Measurements from ENCODE around the gene MDFI. TPM values are rescaled to one million over a fixed set of nuclear protein-coding genes. Genes with fewer than 3 reads are reported as not detected.

MDFI gene
- total RNA-seq, 1 donor from 2014 or later = not detected

GRCh38 chr6:41697861-41698781 lies 59.9 kb downstream of the MDFI start:
- Mint-ChIP-seq H3K27me3 (ENCODE audit: low read depth) (no peaks in the 10 kb centered on the region), H3K4me1 (ENCODE audit: low read depth) (no peaks in the 10 kb centered on the region), H3K27ac (no peak overlapping the region), H3K36me3 (ENCODE audit: low read depth) (no peaks in the 10 kb centered on the region), H3K4me3 (ENCODE audit: low read depth) (no peak overlapping the region), H3K9me3 (no peaks in the 10 kb centered on the region)
- intact Hi-C loops (cut with micrococcal nuclease) = no loop called here
- no peak for DNase-seq (ENCODE audit: low spot score)

- Mint-ChIP-seq H3K27ac (no peak overlapping the region), H3K4me3 (ENCODE audit: low read depth) (no peak overlapping the region), H3K9me3 (no peaks in the 10 kb centered on the region), H3K4me1 (ENCODE audit: low read depth) (no peaks in the 10 kb centered on the region), H3K27me3 (ENCODE audit: low read depth) (no peaks in the 10 kb centered on the region), H3K36me3 (ENCODE audit: low read depth) (no peaks in the 10 kb centered on the region)
- intact Hi-C loops (cut with micrococcal nuclease) = no loop called here
- no peak for DNase-seq (ENCODE audit: low spot score)
Measured at GRCh38 chr6:41699063-41699462, 60.8 kb downstream of the MDFI start.

- no peaks in the 10 kb centered on the region for H3K36me3 Mint-ChIP-seq (ENCODE audit: low read depth)
- H3K27ac Mint-ChIP-seq = no peak overlapping the region
- no peak overlapping the region for H3K4me3 Mint-ChIP-seq (ENCODE audit: low read depth)
- intact Hi-C loops (cut with micrococcal nuclease) = loop anchor here (10.0 kb wide), 1 partner anchor 74 kb away; the partner anchor contains the start of gene FRS3
- H3K9me3 Mint-ChIP-seq = no peaks in the 10 kb centered on the region
- no peak for DNase-seq (ENCODE audit: low spot score)
- H3K4me1 Mint-ChIP-seq (ENCODE audit: low read depth) = no peaks in the 10 kb centered on the region
- H3K27me3 Mint-ChIP-seq (ENCODE audit: low read depth) = no peaks in the 10 kb centered on the region
Measured at GRCh38 chr6:41700463-41701347, 62.4 kb downstream of the MDFI start.

DNA sequence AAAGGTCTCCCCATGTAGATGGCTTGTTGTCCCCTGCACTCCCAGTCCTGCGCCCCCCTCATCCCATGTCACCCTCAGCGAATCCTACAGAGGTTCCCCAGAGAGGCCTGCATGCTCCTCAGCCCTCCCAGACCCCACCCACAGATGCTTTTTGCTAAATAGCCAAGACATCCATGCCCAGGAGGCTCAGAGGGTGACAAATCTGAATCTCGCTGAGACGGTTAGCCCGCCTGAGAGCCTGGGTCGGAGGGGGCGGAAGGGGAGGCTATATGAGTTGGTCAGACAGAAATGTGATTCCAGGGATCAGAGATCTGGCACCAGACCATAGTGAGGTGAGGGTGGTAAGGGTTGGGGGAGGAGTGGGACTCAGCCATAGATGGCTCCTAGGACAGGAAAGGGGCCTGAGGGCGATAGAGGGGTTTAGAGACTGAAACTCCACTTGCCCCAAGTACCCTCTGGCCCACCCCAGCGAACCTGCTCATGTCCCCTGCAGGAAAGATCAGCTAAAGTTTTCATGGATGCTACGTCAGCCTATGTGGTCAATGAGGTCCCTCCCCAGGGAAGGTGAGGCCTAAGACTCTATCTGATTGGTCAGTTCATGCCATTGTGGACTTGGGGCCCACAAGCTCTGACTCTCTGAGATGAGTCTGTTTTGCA lies 63.9 kb downstream of the MDFI start:
- no peak overlapping the region for H3K4me3 Mint-ChIP-seq (ENCODE audit: low read depth)
- peaks cover 12% of the 10 kb centered on the region for H3K4me1 Mint-ChIP-seq (ENCODE audit: low read depth)
- H3K9me3 Mint-ChIP-seq = no peaks in the 10 kb centered on the region
- H3K27me3 Mint-ChIP-seq (ENCODE audit: low read depth) = no peaks in the 10 kb centered on the region
- DNase-seq (ENCODE audit: low spot score) = no peak
- H3K36me3 Mint-ChIP-seq (ENCODE audit: low read depth) = no peaks in the 10 kb centered on the region
- intact Hi-C loops (cut with micrococcal nuclease) = loop anchor here (10.0 kb wide), 1 partner anchor 73 kb away; the partner anchor contains the start of gene FRS3
- H3K27ac Mint-ChIP-seq = no peak overlapping the region

DNA sequence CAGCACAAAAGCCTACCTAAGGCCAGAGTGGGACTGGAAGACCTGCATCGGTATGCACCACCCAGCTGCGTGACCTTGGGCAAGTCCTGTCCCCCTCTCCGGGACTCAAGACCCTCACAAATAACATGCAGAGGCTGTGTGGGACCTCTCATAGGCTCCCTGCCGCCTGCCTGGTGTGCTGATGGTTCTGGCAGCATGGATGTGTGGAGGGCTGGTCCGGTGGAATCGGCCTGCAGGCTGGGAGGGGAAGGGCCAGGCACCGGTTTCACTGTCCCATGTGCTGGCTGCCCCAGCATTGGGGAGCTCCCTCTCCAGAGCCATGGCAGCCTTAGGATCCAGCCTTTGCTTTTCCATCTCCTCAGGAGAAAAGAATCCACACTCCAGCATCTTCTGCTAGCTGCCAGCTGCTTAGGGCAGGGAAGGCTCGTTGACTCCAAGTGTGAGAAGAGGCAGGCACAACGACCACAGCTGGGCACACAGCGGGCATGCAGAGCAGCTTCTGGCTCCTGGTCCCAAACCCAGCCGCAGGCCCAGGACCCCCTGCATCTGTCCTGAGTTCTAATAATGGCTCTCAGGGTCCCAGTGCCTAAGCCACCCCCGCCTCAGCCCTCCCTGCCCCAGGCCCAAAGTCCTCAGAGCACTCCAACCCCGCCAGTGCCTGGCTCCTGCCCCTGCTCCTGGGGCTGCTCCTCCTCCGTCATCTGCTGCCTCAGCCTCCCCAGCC lies 64.7 kb downstream of the MDFI start:
- DNase-seq (ENCODE audit: low spot score) = no peak
- intact Hi-C loops (cut with micrococcal nuclease) = loop anchor here (10.0 kb wide), 1 partner anchor 72 kb away; the partner anchor contains the start of gene FRS3
- Mint-ChIP-seq H3K27me3 (ENCODE audit: low read depth) (no peaks in the 10 kb centered on the region), H3K4me1 (ENCODE audit: low read depth) (peaks cover 18% of the 10 kb centered on the region), H3K4me3 (ENCODE audit: low read depth) (no peak overlapping the region), H3K9me3 (no peaks in the 10 kb centered on the region), H3K36me3 (ENCODE audit: low read depth) (no peaks in the 10 kb centered on the region), H3K27ac (no peak overlapping the region)

Other genes with a start within 250 kb of the MDFI start
- 9.6 and 9.7 TPM in 2 replicates for gene FOXP4, start 92.1 kb upstream of the MDFI start, total RNA-seq
- gene TFEB, start 97.1 kb downstream of the MDFI start, total RNA-seq = 11.2 and 13.4 TPM in 2 replicates
- gene PGC, start 108.9 kb downstream of the MDFI start, total RNA-seq = not detected in 2 replicates
- gene FRS3, start 141.4 kb downstream of the MDFI start, total RNA-seq = 4.7 and 5.8 TPM in 2 replicates
- gene PRICKLE4, start 142.3 kb downstream of the MDFI start, total RNA-seq = not detected in 2 replicates
- gene TOMM6, start 149.2 kb downstream of the MDFI start, total RNA-seq = 308 and 316 TPM in 2 replicates